Liver (tissue), 9 donors: ENCODE results near the gene F12. TPM values are rescaled to one million over a fixed set of nuclear protein-coding genes. Genes with fewer than 3 reads are reported as not detected.
A peak's percentile ranks its signal among the peaks of the same experiment; 100 is the strongest.

Experiments
- DNase-seq: peaks from one replicate; pipeline ENCODE4 v3.0.0-alpha.2; 2017; ENCODE audit warnings: low spot score
- H3K27ac ChIP-seq, 2 donors: one replicate each; pipeline ENCODE4 v1.7.0; 2013; ENCODE audit warnings: inconsistent platforms in 2 of 2, low read length in 2 of 2, control low read depth in 1 of 2, low read depth in 1 of 2, mild to moderate bottlenecking in 1 of 2
- H3K27me3 ChIP-seq, 4 donors: one replicate each; pipeline versions ENCODE4 v1.6.1 to v1.7.0; 2013; ENCODE audit warnings: low read length in 3 of 4, inconsistent platforms in 1 of 4, mild to moderate bottlenecking in 1 of 4, moderate library complexity in 1 of 4; ENCODE audit not compliant: control insufficient read depth in 4 of 4, insufficient read depth in 4 of 4
- H3K36me3 ChIP-seq, 4 donors: one replicate each; pipeline versions ENCODE4 v1.6.1 to v1.7.0; 2013; ENCODE audit warnings: low read length in 3 of 4, mild to moderate bottlenecking in 3 of 4, low read depth in 1 of 4, moderate library complexity in 1 of 4; ENCODE audit not compliant: control insufficient read depth in 4 of 4, insufficient read depth in 3 of 4
- H3K4me1 ChIP-seq, 4 donors: one replicate each; pipeline versions ENCODE4 v1.6.1 to v1.7.0; 2013; ENCODE audit warnings: low read length in 3 of 4, mild to moderate bottlenecking in 3 of 4, moderate library complexity in 1 of 4; ENCODE audit not compliant: control insufficient read depth in 4 of 4, insufficient read depth in 4 of 4
- H3K4me3 ChIP-seq, 3 donors: one replicate each; pipeline versions ENCODE4 v1.6.1 to v1.7.0; 2013; ENCODE audit warnings: low read length in 3 of 3, control low read depth in 1 of 3, low read depth in 1 of 3, mild to moderate bottlenecking in 1 of 3
- H3K9ac ChIP-seq, 2 donors: one replicate each; pipeline ENCODE4 v1.7.0; 2013; ENCODE audit warnings: low read length in 2 of 2, mild to moderate bottlenecking in 2 of 2, moderate library complexity in 2 of 2, control low read depth in 1 of 2, low read depth in 1 of 2
- H3K9me3 ChIP-seq, 4 donors: one replicate each; pipeline versions ENCODE4 v1.6.1 to v1.7.0; 2013; ENCODE audit warnings: low read length in 3 of 4; ENCODE audit not compliant: control insufficient read depth in 4 of 4
- EGR1 ChIP-seq, 2 donors: IDR thresholded peaks; 2 replicates each; pipeline ENCODE4 v1.6.1; 2016 to 2018; ENCODE audit warnings: antibody characterized with exemption in 2 of 2, low read depth in 2 of 2
- FOXA1 ChIP-seq: IDR thresholded peaks from 2 replicates; pipeline ENCODE4 v1.6.1; 2016; ENCODE audit warnings: antibody characterized with exemption
- FOXA2 ChIP-seq: IDR thresholded peaks from 2 replicates; pipeline ENCODE4 v1.6.1; 2016; ENCODE audit warnings: antibody characterized with exemption
- GABPA ChIP-seq, 2 donors: IDR thresholded peaks in 1 of 2; conservative IDR thresholded peaks in 1 of 2; 2 replicates each; pipeline ENCODE4 v1.6.1; 2016; ENCODE audit warnings: antibody characterized with exemption in 2 of 2, mild to moderate bottlenecking in 1 of 2, moderate library complexity in 1 of 2
- HNF4A ChIP-seq, 2 donors: conservative IDR thresholded peaks; 2 replicates each; pipeline ENCODE4 v1.6.1; 2016; ENCODE audit warnings: antibody characterized with exemption in 2 of 2, mild to moderate bottlenecking in 2 of 2
- HNF4G ChIP-seq: IDR thresholded peaks from 2 replicates; pipeline ENCODE4 v1.6.1; 2016; ENCODE audit warnings: antibody characterized with exemption
- JUND ChIP-seq, 2 donors: IDR thresholded peaks; 2 replicates each; pipeline ENCODE4 v1.6.1; 2016; ENCODE audit warnings: antibody characterized with exemption in 2 of 2
- NR2F2 ChIP-seq: IDR thresholded peaks from 2 replicates; pipeline ENCODE4 v1.6.1; 2016; ENCODE audit warnings: antibody characterized with exemption
- RAD21 ChIP-seq, 2 donors: IDR thresholded peaks; 2 replicates each; pipeline ENCODE4 v1.6.1; 2016; ENCODE audit warnings: antibody characterized with exemption in 2 of 2, mild to moderate bottlenecking in 2 of 2
- RXRA ChIP-seq, 2 donors: IDR thresholded peaks; 2 replicates each; pipeline ENCODE4 v1.6.1; 2017 to 2018; ENCODE audit warnings: antibody characterized with exemption in 2 of 2, mild to moderate bottlenecking in 1 of 2
- SP1 ChIP-seq: IDR thresholded peaks from 2 replicates; pipeline ENCODE4 v1.6.1; 2018; ENCODE audit warnings: antibody characterized with exemption, mild to moderate bottlenecking
- TAF1 ChIP-seq: conservative IDR thresholded peaks from 2 replicates; pipeline ENCODE4 v1.6.1; 2016; ENCODE audit warnings: antibody characterized with exemption, mild to moderate bottlenecking
- YY1 ChIP-seq: IDR thresholded peaks from 2 replicates; pipeline ENCODE4 v1.6.1; 2016; ENCODE audit warnings: antibody characterized with exemption, mild to moderate bottlenecking
- WGBS: extraction: QIAGEN DNeasy Blood & Tissue Kit; methylation state at CpG from one replicate; pipeline ENCODE4 v1.1.7; 2013; 5-methylcytosine and 5-hydroxymethylcytosine counted together
- polyA plus RNA-seq, 2 donors: library from polyadenylated mRNA; stranded (reverse) in 1 of 2; unstranded in 1 of 2; fragments of 200-250 nt in 1 of 2; fragments of >200 nt in 1 of 2; fragmentation: Nextera tagmentation in 1 of 2; extraction: Ambion mirVana in 1 of 2; gene quantifications; one replicate each; pipeline versions ENCODE4 v1.2.1 to v1.2.3, GENCODE V29; 2013 to 2015
- total RNA-seq, 2 donors: library from RNA; depleted of rRNA; stranded (reverse); fragments of >200 nt; gene quantifications; one replicate each; pipeline ENCODE4 v1.2.3, GENCODE V29; 2014
- TF ChIP-seq, protein P1 (sequence below): IDR thresholded peaks from 2 replicates; pipeline ENCODE4 v1.6.1; 2016; ENCODE audit warnings: antibody characterized with exemption
- TF ChIP-seq, protein P2 (sequence below): IDR thresholded peaks from 2 replicates; pipeline ENCODE4 v1.6.1; 2016; ENCODE audit warnings: antibody characterized with exemption, mild to moderate bottlenecking
- TF ChIP-seq, protein P3 (sequence below): IDR thresholded peaks from 2 replicates; pipeline ENCODE4 v1.6.1; 2016; ENCODE audit warnings: antibody characterized with exemption
- TF ChIP-seq, protein P4 (sequence below): fragments of 150-350 bp; IDR thresholded peaks from 2 replicates; pipeline ENCODE4 v1.5.1; 2017; ENCODE audit warnings: improper control_type of control experiment, low read depth, low read length; ENCODE audit not compliant: missing input control
- TF ChIP-seq, protein P5 (sequence below): IDR thresholded peaks from 2 replicates; pipeline ENCODE4 v1.6.1; 2016; ENCODE audit warnings: antibody characterized with exemption
- donor health status: healthy.
- donor health status: healthy.
- donor health status: healthy.
- donor health status: healthy.
- donor health status: healthy.

Gene F12
- total and polyA plus RNA-seq, 4 donors = 27.7 to 328 (median 275) TPM

DNA sequence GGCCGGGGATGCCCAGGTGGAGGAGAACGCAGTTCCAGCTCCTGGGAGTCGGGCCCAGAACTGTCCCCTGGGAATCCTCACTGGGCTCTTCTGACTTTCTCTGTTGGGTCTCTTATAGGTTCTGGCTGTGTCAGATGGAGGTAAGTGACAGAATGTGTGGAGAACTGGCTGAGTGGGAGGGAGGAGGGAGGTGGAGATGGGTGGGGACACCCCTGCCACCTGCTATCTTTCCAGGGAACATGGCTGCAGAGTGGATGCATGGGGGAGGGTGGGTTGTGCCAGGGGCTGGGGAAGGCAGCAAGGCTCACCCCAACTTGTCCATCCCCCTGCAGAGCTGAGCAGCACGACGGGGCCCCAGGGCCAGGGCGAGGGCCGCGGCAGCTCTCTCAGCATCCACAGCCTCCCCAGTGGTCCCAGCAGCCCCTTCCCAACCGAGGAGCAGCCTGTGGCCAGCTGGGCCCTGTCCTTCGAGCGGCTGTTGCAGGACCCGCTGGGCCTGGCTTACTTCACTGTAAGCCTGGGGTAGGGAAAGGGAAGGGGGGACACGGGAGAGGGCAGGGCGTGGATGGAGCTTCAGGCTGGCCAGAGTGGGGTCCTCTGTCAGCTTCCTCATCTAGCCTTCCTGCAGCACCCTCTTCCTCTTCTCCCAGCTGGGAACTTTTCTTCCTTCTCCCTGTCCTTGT lies 43.4 kb downstream of the F12 start:
- Histone ChIP-seq H3K27me3 (no peaks in the 10 kb centered on the region), H3K27ac (peak overlapping the region; percentile 89 to 97), H3K4me1 (peaks cover 24 to 75% (median 65%) of the 10 kb centered on the region in 4 donors), H3K4me3 (no peak overlapping the region), H3K9me3 (no peaks in the 10 kb centered on the region), H3K9ac (peak overlapping the region in 1 of 2 donors; percentile 77), H3K36me3 (no peaks in the 10 kb centered on the region)
- TF ChIP-seq JUND (IDR thresholded peaks at IDR 0.05) (no peak), FOXA2 (no peak), RXRA (IDR thresholded peaks at IDR 0.05) (no peak), HNF4G (no peak), RAD21 (IDR thresholded peaks at IDR 0.05) (no peak), NR2F2 (no peak), SP1 (no peak), YY1 (no peak), GABPA (IDR thresholded peaks at IDR 0.05 in 1 of 2, conservative IDR thresholded peaks at IDR 0.05 in 1 of 2) (no peak), EGR1 (IDR thresholded peaks at IDR 0.05; ENCODE audit: low read depth in 2 of 2) (no peak), HNF4A (conservative IDR thresholded peaks at IDR 0.05) (no peak), FOXA1 (no peak), TAF1 (no peak)
- TF ChIP-seq, protein P1, sequence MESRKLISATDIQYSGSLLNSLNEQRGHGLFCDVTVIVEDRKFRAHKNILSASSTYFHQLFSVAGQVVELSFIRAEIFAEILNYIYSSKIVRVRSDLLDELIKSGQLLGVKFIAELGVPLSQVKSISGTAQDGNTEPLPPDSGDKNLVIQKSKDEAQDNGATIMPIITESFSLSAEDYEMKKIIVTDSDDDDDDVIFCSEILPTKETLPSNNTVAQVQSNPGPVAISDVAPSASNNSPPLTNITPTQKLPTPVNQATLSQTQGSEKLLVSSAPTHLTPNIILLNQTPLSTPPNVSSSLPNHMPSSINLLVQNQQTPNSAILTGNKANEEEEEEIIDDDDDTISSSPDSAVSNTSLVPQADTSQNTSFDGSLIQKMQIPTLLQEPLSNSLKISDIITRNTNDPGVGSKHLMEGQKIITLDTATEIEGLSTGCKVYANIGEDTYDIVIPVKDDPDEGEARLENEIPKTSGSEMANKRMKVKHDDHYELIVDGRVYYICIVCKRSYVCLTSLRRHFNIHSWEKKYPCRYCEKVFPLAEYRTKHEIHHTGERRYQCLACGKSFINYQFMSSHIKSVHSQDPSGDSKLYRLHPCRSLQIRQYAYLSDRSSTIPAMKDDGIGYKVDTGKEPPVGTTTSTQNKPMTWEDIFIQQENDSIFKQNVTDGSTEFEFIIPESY = no peak
- TF ChIP-seq, protein P2, sequence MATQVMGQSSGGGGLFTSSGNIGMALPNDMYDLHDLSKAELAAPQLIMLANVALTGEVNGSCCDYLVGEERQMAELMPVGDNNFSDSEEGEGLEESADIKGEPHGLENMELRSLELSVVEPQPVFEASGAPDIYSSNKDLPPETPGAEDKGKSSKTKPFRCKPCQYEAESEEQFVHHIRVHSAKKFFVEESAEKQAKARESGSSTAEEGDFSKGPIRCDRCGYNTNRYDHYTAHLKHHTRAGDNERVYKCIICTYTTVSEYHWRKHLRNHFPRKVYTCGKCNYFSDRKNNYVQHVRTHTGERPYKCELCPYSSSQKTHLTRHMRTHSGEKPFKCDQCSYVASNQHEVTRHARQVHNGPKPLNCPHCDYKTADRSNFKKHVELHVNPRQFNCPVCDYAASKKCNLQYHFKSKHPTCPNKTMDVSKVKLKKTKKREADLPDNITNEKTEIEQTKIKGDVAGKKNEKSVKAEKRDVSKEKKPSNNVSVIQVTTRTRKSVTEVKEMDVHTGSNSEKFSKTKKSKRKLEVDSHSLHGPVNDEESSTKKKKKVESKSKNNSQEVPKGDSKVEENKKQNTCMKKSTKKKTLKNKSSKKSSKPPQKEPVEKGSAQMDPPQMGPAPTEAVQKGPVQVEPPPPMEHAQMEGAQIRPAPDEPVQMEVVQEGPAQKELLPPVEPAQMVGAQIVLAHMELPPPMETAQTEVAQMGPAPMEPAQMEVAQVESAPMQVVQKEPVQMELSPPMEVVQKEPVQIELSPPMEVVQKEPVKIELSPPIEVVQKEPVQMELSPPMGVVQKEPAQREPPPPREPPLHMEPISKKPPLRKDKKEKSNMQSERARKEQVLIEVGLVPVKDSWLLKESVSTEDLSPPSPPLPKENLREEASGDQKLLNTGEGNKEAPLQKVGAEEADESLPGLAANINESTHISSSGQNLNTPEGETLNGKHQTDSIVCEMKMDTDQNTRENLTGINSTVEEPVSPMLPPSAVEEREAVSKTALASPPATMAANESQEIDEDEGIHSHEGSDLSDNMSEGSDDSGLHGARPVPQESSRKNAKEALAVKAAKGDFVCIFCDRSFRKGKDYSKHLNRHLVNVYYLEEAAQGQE = no peak
- TF ChIP-seq, protein P3, sequence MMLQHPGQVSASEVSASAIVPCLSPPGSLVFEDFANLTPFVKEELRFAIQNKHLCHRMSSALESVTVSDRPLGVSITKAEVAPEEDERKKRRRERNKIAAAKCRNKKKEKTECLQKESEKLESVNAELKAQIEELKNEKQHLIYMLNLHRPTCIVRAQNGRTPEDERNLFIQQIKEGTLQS = no peak
- TF ChIP-seq, protein P4, sequence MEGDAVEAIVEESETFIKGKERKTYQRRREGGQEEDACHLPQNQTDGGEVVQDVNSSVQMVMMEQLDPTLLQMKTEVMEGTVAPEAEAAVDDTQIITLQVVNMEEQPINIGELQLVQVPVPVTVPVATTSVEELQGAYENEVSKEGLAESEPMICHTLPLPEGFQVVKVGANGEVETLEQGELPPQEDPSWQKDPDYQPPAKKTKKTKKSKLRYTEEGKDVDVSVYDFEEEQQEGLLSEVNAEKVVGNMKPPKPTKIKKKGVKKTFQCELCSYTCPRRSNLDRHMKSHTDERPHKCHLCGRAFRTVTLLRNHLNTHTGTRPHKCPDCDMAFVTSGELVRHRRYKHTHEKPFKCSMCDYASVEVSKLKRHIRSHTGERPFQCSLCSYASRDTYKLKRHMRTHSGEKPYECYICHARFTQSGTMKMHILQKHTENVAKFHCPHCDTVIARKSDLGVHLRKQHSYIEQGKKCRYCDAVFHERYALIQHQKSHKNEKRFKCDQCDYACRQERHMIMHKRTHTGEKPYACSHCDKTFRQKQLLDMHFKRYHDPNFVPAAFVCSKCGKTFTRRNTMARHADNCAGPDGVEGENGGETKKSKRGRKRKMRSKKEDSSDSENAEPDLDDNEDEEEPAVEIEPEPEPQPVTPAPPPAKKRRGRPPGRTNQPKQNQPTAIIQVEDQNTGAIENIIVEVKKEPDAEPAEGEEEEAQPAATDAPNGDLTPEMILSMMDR = no peak
- TF ChIP-seq, protein P5, sequence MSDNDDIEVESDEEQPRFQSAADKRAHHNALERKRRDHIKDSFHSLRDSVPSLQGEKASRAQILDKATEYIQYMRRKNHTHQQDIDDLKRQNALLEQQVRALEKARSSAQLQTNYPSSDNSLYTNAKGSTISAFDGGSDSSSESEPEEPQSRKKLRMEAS = no peak
- DNase-seq = no peak
- 90% methylated on average over 14 of the region's 14 CpGs for WGBS
